ENCODE measurements around the gene GFM2. TPM values are rescaled to one million over a fixed set of nuclear protein-coding genes. Genes with fewer than 3 reads are reported as not detected.

The GFM2 gene
- total RNA-seq, 2 donors from 2014 or later = 19.7 to 36.4 TPM

DNA sequence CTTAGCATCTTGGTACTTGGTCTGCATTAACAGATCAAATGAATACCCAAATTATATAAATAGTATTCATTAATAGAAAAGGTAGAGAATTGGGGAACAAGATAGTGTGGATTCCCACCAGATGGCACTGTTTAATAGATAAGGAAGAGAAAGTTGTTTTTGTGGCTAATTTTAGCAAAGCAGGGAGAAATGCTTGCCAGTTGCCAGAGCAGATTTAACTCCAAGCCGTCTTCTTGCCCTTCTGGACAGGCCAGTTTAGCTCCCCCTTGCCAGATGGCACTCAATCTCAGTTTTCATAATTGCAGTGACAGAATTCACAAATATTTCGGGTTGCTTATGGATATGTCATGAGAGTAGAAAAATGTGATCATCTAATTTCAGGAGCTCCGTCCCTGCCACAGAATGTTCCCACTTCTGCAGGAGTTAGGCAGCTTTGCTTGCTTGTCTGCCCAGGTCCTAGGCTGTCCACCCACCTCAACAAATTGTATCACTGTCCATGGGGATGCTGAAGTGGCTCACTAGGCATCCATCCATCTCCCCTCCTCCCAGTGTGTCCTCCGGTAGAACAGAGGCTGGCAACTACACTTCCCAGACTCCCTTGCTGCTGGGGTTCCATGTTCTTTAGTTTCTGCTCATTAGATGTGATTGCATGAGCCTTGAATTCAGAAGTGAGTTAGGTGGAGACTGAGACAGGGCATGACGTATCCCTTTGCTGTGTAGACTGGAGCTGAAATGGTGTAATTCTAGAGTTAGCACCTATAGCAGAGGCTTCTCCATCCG is 93.7 kb downstream of the GFM2 start:
- Histone ChIP-seq H3K9me3 (no peaks in the 10 kb centered on the region), H3K27me3 (no peaks in the 10 kb centered on the region), H3K4me1 (peaks cover 0 to 19% of the 10 kb centered on the region in 2 donors), H3K4me3 (peak overlapping the region; percentile 10 to 36), H3K36me3 (no peaks in the 10 kb centered on the region), H3K27ac (peak overlapping the region in 1 of 2 donors; percentile 42)
- TF ChIP-seq, protein P1, sequence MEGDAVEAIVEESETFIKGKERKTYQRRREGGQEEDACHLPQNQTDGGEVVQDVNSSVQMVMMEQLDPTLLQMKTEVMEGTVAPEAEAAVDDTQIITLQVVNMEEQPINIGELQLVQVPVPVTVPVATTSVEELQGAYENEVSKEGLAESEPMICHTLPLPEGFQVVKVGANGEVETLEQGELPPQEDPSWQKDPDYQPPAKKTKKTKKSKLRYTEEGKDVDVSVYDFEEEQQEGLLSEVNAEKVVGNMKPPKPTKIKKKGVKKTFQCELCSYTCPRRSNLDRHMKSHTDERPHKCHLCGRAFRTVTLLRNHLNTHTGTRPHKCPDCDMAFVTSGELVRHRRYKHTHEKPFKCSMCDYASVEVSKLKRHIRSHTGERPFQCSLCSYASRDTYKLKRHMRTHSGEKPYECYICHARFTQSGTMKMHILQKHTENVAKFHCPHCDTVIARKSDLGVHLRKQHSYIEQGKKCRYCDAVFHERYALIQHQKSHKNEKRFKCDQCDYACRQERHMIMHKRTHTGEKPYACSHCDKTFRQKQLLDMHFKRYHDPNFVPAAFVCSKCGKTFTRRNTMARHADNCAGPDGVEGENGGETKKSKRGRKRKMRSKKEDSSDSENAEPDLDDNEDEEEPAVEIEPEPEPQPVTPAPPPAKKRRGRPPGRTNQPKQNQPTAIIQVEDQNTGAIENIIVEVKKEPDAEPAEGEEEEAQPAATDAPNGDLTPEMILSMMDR (IDR thresholded peaks at IDR 0.05) = peak; percentile 15 to 62
- no peak for DNase-seq (ENCODE audit: low spot score)

DNA sequence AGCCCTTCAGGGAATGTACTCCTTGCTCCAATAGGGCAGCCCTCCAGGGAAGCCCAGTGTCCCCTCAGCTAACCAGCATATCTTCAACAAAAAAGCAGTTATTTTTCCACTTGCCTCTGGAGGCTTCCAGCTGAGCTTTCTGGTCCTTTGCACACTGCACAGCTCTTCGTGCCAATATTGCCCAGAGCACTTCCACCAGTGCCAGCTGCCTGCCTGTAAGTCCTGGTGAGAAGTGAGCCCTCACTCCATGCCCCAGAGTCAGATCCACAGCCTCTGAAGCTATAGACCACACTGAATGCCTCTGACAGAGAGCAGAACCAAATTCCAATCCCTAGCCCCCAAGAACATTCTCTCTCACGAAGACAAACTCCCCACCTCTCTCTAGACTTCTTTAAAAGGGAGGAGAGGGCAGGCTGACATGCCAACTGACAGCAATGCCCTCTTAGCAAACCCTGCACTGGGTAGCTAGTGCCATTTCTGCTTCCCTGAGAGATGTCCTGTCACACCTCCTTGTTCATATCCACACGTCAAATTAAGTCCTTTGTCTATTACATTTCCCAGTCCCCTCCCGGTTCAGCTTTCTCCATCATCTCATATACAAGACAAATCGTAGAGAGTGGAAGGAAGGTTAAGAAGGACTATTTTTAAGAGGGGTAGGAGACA is 94.6 kb downstream of the GFM2 start:
- no peak for DNase-seq (ENCODE audit: low spot score)
- peak overlapping the region in 1 of 2 donors; percentile 42 for H3K27ac ChIP-seq
- no peaks in the 10 kb centered on the region for H3K36me3 ChIP-seq
- H3K4me1 ChIP-seq = peaks cover 0 to 19% of the 10 kb centered on the region in 2 donors
- no peak overlapping the region for H3K4me3 ChIP-seq
- H3K27me3 ChIP-seq = no peaks in the 10 kb centered on the region
- H3K9me3 ChIP-seq = no peaks in the 10 kb centered on the region
- TF ChIP-seq, protein P1 (IDR thresholded peaks at IDR 0.05) = no peak

Other genes starting within 250 kb of the GFM2 start
- 10 to 100 TPM in 1 of 2 donors, 1 to 10 TPM in 1; 5.0 to 18.5 TPM for gene ENC1, start 126.4 kb downstream of the GFM2 start, total RNA-seq
- 10 to 100 TPM; 52.2 to 65.8 TPM for gene HEXB, start 81.9 kb downstream of the GFM2 start, total RNA-seq
- 10 to 100 TPM; 65.8 to 69.3 TPM for gene NSA2, start 132 bp upstream of the GFM2 start, total RNA-seq
- gene FAM169A, start 99.3 kb upstream of the GFM2 start, total RNA-seq = 1 to 10 TPM; 4.2 to 5.0 TPM